CD4-positive, alpha-beta T cell treated with Interleukin-21 for 1 hour (primary cell): ENCODE data around the gene RFTN1.

Experiments
- DNase-seq: peaks from one replicate; pipeline ENCODE4 v3.0.0-alpha.2; 2020

The RFTN1 gene

GRCh38 chr3:16528581-16528993, 15.1 kb upstream of the RFTN1 start:
- DNase-seq: no peak

GRCh38 chr3:16528106-16528505, 14.6 kb upstream of the RFTN1 start:
- DNase-seq: no peak

DNA sequence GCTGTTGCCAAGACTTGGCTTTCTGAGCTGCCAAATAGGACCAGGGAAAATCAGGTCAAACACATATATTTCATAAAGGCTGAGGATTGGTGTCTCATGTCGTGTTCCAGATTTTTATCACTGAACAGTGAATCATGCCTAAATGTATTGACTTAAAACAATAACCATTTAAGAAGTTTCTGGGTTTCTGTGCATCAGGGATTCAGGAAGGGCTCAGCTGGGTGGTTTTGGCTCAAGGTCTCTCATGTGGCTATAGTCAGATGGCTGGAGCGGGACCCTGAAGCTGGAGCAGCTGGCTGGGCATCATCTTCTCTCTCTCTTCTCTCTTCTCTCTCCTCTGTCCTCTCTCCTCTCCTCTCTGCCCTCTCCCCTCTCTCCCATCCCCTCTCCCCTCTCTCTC, 10.7 kb upstream of the RFTN1 start:
- DNase-seq: no peak

DNA sequence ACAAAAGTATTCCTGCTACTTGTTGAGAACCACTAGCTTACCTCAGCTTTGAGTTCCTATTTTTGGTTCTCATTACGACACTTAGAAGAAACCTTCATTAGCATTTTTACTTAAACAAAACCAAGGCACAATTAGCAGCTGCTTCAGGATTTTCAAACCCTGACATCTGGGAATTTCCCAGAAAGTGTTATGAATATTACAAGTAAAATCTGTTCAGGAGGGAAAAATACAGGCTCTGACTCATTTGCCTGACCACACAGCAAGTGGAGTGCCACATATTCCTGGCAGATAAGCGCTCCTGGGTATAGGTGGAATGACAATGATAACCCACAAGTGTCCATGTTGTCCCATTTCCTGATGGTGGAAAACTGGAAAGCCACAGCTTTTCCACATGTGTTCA, 10.3 kb upstream of the RFTN1 start:
- no peak for DNase-seq

- DNase-seq: no peak
These were observed 9.3 kb upstream of the RFTN1 start for GRCh38 chr3:16522834-16523233.

DNA sequence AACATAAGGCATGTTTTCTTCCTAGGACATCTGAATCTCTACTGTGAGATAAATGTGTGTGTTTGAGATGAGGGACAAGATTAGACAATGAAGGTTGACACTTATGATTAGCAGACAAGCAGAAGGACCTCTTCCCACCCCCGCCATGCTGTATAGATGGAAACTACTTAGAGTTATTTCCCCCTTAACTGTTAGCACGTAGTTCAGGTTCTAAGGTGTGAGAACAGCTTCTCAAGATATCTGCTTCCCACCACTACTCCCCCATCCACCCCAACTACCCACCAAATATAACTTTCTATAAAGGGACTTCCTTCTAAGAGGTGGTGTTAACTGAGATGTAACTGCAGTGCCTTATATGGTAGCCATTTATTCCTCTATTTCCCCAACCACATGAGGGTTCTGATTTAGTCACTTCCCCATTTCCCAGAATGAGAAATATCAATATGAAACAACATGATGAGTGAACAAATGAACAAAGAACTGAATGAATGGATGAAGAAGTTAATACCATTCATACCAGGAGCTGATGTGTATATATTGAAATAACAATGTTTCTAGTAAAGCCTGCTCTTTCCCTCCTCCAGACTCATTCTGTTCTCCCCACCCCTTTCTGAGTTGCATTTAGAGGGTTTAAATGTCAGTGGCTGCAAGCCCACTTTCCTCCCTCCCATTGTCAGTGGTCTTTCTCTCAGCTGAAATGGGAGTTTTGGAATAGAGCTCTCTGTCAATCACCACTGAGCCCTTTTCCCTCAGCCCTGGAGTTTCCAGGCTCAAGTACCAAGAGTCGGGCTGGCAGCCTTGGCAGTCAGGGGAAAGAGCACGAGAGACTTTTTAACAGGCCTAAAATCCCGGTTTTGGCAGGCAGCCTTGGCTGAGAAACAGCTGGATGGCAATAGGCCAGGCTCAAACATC, 7.7 kb upstream of the RFTN1 start:
- DNase-seq: no peak

DNA sequence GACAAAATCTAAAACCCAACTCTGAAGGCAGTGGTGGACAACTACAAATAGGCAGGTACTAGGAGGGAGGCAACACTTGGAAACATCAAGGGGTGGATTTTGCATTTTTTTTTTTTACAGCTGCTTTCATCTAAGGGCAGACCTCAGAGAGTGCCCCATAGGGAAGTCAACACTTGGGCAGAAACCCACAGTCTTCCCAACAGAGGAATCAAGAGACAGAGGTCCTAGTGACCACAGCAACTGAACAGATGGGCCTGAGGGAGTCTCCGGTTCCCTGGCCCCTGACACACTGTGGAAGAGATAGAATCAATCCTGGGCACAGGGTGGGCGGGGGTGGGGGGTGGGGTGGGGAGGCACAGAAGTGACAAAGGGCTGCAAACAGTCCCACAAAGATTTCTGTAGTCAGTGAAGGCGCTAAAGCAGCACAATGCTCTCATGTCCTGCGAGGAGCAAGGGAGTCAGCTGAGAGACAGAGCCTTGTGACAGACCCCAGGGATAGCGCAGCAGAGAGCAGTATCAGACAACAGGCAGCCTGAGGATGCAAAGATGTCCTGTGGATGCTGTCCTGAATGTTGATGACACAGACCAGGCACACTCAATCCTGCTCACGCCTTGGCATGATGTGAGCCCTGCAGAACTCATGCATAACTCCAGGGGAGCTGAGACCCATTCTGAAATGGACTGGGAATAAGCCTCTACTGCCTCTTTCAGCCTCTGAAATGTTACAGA, 6.9 kb upstream of the RFTN1 start:
- no peak for DNase-seq

GRCh38 chr3:16516695-16517481, 3.4 kb upstream of the RFTN1 start:
- DNase-seq: no peak

GRCh38 chr3:16515885-16516420, 2.5 kb upstream of the RFTN1 start:
- DNase-seq: peak; percentile 53

- no peak for DNase-seq
These were observed 1.4 kb upstream of the RFTN1 start for GRCh38 chr3:16514755-16515353.

DNA sequence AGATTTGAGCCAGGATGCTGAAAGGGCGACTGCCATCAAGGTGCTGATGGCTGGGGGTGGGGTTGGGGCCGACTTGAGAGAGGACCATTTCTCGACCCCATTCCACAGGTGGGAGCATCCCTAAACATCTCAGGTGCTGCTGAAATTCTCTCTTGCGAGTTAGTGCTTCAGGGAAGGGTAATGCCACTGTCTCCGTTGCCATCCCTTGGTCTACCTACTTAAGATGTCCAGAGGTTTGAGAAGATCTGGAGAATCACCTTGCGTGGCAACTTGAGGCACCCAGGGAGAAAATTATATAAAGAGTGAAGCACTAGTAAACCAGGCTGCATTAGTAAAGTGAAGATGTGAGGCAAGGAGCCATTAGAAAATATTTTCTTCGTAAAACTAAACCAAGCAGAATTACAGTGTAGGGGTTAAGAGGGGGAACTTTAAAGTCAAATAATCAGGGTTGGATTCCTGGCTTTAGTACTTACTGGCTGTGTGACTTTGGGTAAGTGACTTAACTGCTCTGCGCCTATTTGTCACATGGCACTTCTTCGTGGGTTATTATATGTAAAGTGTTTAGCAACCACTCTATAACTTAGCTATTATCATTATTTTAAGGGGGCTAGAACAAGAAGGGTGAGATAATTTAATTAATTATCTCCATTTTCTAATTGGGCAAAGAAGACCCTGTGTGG, 662 bp upstream of the RFTN1 start:
- DNase-seq: no peak

DNA sequence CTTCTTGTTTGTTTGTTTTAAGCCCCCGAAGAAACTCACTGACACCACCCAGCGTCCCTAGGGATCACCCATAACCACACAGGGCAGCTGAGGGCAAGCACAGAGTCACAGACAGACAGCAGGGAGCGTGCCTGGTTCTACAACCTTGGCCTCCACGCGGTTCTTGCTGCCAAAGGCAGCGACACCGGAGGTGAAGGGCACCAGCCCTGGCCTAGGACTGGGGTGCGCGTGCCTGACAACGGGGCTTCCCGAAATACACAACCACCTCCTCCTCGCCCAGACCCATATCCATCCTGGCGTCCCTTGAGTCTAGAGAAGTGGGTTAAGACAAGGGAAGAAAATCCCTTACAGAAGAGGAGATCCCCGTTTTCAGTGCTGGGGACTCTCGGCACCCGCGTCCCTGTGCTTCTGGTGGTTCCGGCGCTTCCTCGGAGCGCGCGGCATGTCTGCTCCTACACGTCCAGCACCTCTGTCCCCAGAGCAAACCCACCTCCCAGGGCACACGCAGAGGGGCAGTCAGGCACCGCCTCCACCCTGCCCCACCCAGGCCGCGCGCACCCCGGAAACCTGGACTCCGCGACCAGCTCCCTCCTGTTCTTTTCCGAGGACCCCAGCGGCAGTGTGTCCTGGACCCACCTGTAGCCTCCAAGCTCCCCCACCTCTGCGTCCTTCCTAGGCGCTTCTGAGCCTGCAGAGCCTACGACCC, 911 bp downstream of the RFTN1 start:
- peak; percentile 52 for DNase-seq

GRCh38 chr3:16511681-16512434, 1.6 kb downstream of the RFTN1 start:
- DNase-seq: peak; percentile 79

DNA sequence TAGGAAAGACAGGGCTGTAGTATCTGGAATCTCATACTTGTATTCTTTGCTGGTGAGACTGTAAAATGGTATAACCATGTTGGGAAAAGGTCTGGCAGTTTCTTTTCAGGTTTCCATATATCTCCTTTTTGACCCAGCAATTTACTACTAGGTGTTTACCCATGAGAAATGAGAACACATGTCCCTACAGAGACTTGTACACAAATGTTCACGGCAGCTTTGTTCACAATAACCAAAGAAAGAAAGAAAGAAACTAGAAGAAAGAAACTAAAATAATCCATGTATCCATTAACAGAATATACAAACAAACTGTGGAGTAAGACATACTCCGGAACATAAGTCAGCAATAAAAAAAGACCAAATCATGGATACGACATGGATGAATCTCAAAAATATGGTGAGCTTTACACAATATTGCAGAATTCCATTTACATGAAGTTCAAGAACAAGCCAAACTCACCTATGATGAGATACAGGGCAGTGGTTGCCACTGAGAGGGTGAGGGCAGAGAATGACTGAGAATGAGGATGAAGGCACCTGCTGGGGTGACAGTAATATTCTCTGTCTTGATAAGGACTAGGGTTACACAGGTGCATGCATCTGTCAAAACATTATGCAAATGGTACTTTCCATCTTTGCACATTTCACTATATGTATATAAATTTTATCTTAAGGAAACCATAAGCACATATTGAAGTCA, 2.7 kb downstream of the RFTN1 start:
- no peak for DNase-seq

DNA sequence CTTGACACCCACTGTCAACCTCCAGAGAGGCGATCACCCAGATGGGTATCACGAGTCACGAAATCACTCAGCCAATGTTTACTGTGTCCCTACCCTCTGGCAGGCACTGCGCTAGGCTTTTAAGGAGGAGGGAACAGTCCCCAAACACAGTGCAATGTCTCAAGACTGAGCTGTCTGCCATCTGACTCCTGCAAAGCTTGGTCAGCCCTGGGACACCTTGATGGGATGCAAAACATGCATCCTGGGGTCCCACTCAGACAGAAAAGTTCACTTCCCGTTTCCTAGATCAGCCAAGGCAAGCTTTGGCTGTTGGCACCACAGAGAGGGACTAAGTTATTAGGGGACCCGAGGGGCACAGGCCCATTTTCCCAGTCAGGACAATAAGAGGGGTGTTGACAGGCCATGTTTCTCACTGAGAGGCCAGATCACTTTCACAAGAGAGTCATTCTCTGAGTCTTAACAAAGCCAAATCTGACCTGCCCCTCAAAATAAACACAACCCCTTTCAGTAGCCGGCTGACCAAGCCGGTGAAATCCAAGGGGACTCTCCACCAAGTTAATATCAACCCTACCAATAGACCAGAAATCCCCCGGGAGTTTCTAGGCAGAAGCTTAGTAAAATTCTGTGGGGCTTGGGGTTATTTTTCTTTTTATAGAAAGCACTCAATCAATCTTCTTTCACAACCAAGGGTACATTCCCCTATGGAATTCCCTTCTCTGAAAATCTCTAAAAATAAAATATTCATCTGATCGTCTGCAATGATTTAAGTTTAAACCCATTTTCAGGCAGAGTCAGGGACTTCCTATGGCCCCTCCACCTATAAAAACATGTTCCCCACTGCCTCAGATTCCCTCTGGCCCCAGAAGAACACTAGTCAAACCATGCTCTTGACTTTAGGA, 3.5 kb downstream of the RFTN1 start:
- DNase-seq: no peak

DNA sequence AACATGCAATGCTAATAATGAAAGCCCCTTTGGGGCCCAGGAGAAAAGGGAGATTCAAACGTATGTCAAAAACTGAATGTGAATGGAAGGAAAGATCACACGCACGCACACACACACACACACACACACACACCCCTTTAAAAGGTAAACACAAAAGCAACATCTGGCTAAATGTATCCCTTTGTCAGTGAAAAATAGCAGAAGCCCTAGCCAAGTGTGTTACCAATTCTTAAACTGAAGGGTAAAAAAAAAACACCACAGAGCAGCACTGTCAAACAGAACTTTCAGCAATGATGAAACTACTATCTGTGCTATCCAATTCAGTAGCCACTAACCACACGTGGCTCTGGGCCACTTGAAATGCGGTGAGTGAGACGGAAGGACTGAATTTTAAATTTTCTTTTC, 4.9 kb downstream of the RFTN1 start:
- DNase-seq: no peak

DNA sequence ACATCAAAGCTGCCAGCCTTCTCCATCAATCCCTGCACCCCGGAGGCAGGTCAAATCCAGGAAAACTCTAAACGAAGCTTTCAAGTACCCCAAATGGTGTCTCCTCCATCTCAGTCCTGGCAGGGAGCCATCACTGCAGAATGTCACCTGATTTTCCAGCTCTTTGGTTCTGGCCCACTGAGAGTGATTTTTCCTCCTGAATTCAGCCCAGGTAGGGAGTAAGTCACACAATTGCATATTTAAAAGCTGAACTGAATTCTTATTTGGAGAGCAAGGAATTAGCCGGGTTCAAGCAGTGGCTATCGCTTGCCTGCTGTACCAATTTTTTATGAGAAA, 5.3 kb downstream of the RFTN1 start:
- DNase-seq: no peak

- DNase-seq: no peak
These were observed 5.8 kb downstream of the RFTN1 start for GRCh38 chr3:16507578-16508242.
